ENCODE measurements around the gene HLF. TPM values are rescaled to one million over a fixed set of nuclear protein-coding genes. Genes with fewer than 3 reads are reported as not detected.

The HLF gene
- total and polyA plus RNA-seq, 2 donors (not counting 1 experiment from before 2014, with no cell fraction given), result 0.10 TPM; not detected in 1

DNA sequence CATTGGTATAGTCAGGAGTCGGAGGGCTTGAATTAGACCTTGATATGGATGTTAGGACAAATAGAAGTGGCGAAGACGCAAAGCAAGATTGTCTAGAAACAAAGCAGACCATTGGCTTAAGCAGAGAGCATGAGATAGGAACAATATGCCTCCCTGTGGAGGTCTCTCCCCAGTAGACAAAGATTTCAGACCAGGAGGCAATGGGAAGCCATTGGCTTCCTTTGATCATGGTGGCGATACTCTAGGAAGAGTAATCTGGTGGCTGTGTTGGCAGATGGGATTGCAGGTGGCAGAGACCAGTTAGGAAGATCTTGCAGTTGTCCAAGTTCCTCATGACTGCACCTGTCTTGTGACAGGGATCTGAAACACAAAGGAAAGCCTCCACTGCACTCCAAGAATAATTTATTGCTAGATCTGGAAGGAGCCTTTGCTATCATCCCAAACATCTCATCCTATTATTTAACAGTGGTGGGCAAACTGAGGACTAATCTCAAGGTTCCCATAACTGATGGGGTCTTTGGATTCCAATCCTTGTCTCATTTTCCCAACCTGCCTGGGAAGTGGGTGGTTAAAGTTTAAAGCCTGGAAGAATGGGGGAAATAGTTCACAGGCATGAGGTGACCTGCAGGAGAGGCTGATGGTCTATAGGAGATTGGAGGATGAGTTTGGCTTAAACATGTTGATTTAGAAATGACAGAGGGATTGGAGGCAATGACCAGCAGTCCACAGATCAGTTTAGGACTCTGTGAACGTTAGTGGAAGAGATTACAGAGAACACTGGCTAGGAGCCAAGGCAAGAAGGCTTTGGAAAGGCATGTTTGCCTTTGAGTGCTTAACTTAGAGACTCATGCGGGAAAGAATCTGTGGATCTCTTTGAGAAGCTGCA, 37.0 kb downstream of the HLF start:
- TF ChIP-seq, protein P1, sequence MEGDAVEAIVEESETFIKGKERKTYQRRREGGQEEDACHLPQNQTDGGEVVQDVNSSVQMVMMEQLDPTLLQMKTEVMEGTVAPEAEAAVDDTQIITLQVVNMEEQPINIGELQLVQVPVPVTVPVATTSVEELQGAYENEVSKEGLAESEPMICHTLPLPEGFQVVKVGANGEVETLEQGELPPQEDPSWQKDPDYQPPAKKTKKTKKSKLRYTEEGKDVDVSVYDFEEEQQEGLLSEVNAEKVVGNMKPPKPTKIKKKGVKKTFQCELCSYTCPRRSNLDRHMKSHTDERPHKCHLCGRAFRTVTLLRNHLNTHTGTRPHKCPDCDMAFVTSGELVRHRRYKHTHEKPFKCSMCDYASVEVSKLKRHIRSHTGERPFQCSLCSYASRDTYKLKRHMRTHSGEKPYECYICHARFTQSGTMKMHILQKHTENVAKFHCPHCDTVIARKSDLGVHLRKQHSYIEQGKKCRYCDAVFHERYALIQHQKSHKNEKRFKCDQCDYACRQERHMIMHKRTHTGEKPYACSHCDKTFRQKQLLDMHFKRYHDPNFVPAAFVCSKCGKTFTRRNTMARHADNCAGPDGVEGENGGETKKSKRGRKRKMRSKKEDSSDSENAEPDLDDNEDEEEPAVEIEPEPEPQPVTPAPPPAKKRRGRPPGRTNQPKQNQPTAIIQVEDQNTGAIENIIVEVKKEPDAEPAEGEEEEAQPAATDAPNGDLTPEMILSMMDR (IDR thresholded peaks at IDR 0.05), result no peak
- no peak for TF ChIP-seq EZH2 (IDR thresholded peaks at IDR 0.05; ENCODE audit: borderline replicate concordance, insufficient read depth, low read depth, low read length, poor library complexity, severe bottlenecking)
- DNase-seq, result no peak
- ChIA-PET POLR2A (no interaction called here), CTCF (no interaction called here)
- Mint-ChIP-seq H3K27ac (no peak overlapping the region), H3K9me3 (ENCODE audit: insufficient read depth) (no peaks in the 10 kb centered on the region), H3K4me1 (peaks cover 14% of the 10 kb centered on the region), H3K4me3 (no peak overlapping the region), H3K27me3 (no peaks in the 10 kb centered on the region)
- Histone ChIP-seq H3K36me3 (replicated peaks in 1 of 2; ENCODE audit: control extremely low read depth in 1 of 2, control insufficient read depth in 1 of 2, extremely low read depth in 1 of 2, insufficient read depth in 2 of 2, low read length in 1 of 2) (no peaks in the 10 kb centered on the region), H2AFZ (ENCODE audit: insufficient read depth, low read depth, low read length, poor library complexity, severe bottlenecking) (no peak overlapping the region), H3K27me3 (replicated peaks in 1 of 4; ENCODE audit: control extremely low read depth in 1 of 4, control insufficient read depth in 3 of 4, insufficient read depth in 4 of 4, low read length in 3 of 4) (no peaks in the 10 kb centered on the region), H4K20me1 (ENCODE audit: control insufficient read depth, insufficient read depth, low read length, poor library complexity, severe bottlenecking) (no peaks in the 10 kb centered on the region), H3K27ac (ENCODE audit: low read length in 2 of 2) (no peak overlapping the region), H3K4me1 (ENCODE audit: control insufficient read depth in 2 of 2, insufficient read depth in 2 of 2, low read length in 2 of 2) (peaks cover 0 to 10% of the 10 kb centered on the region in 2 donors), H3K9ac (ENCODE audit: low read length) (no peak overlapping the region), H3K79me2 (ENCODE audit: control insufficient read depth, insufficient read depth, low read length) (no peaks in the 10 kb centered on the region), H3K4me2 (replicated peaks; ENCODE audit: low read depth, low read length, poor library complexity, severe bottlenecking) (no peak overlapping the region), H3K4me3 (ENCODE audit: control extremely low read depth in 1 of 5, extremely low read depth in 1 of 5, insufficient read depth in 1 of 5, low read depth in 2 of 5, low read length in 4 of 5) (no peak overlapping the region), H3K9me3 (ENCODE audit: control extremely low read depth in 1 of 3, control insufficient read depth in 2 of 3, insufficient read depth in 1 of 3, low read length in 2 of 3) (no peaks in the 10 kb centered on the region)
- 79% methylated on average over 6 of the region's 6 CpGs for WGBS (ENCODE audit: insufficient coverage)
- intact Hi-C loops (cut with micrococcal nuclease), result no loop called here
- ATAC-seq (ENCODE audit: low read depth), result no peak

DNA sequence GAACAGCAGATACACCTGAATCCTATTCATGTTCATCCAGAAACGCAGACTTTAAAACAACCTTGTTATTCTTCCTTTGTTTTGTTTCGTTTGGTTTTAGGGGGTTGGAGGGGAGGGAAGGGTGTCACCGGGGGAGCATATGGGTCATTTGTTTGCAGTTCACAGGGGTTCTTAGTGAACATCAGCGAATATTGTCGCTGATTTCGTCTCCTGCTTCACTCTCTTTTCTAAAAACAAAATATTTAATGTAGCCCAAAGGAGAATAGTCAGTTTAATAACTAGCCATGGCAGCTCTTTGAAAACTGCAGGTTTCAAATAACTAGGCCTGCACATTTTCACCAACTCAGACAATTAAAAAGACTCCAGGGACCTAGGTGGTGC, 37.6 kb downstream of the HLF start:
- H3K27ac Mint-ChIP-seq, result no peak overlapping the region
- peaks cover 0 to 10% of the 10 kb centered on the region in 2 donors for H3K4me1 ChIP-seq (ENCODE audit: control insufficient read depth in 2 of 2, insufficient read depth in 2 of 2, low read length in 2 of 2)
- no peak overlapping the region for H3K4me2 ChIP-seq (replicated peaks; ENCODE audit: low read depth, low read length, poor library complexity, severe bottlenecking)
- H3K36me3 ChIP-seq (replicated peaks in 1 of 2; ENCODE audit: control extremely low read depth in 1 of 2, control insufficient read depth in 1 of 2, extremely low read depth in 1 of 2, insufficient read depth in 2 of 2, low read length in 1 of 2), result no peaks in the 10 kb centered on the region
- no peaks in the 10 kb centered on the region for H3K27me3 Mint-ChIP-seq
- ATAC-seq (ENCODE audit: low read depth) (no peak), DNase-seq (no peak)
- H3K27me3 ChIP-seq (replicated peaks in 1 of 4; ENCODE audit: control extremely low read depth in 1 of 4, control insufficient read depth in 3 of 4, insufficient read depth in 4 of 4, low read length in 3 of 4), result no peaks in the 10 kb centered on the region
- no peaks in the 10 kb centered on the region for H3K79me2 ChIP-seq (ENCODE audit: control insufficient read depth, insufficient read depth, low read length)
- H3K4me3 ChIP-seq (ENCODE audit: control extremely low read depth in 1 of 5, extremely low read depth in 1 of 5, insufficient read depth in 1 of 5, low read depth in 2 of 5, low read length in 4 of 5), result no peak overlapping the region
- intact Hi-C loops (cut with micrococcal nuclease), result no loop called here
- H3K27ac ChIP-seq (ENCODE audit: low read length in 2 of 2), result no peak overlapping the region
- peaks cover 16% of the 10 kb centered on the region for H3K4me1 Mint-ChIP-seq
- H2AFZ ChIP-seq (ENCODE audit: insufficient read depth, low read depth, low read length, poor library complexity, severe bottlenecking), result no peak overlapping the region
- no peaks in the 10 kb centered on the region for H3K9me3 Mint-ChIP-seq (ENCODE audit: insufficient read depth)
- no peaks in the 10 kb centered on the region for H3K9me3 ChIP-seq (ENCODE audit: control extremely low read depth in 1 of 3, control insufficient read depth in 2 of 3, insufficient read depth in 1 of 3, low read length in 2 of 3)
- POLR2A ChIA-PET, result no interaction called here
- no peak overlapping the region for H3K4me3 Mint-ChIP-seq
- CTCF ChIA-PET, result interaction anchor here (1.4 kb wide), 1 partner anchor 52 kb away, joined by 3 read pairs; no protein-coding TSS in a partner anchor
- no peak overlapping the region for H3K9ac ChIP-seq (ENCODE audit: low read length)
- no peaks in the 10 kb centered on the region for H4K20me1 ChIP-seq (ENCODE audit: control insufficient read depth, insufficient read depth, low read length, poor library complexity, severe bottlenecking)
- no CpG with 5 or more reads among the region's 6 CpGs for WGBS (ENCODE audit: insufficient coverage)
- no peak for TF ChIP-seq EZH2 (IDR thresholded peaks at IDR 0.05; ENCODE audit: borderline replicate concordance, insufficient read depth, low read depth, low read length, poor library complexity, severe bottlenecking)
- TF ChIP-seq, protein P1 (IDR thresholded peaks at IDR 0.05), result no peak
